Measurements from ENCODE around the gene CYP3A7. TPM values are rescaled to one million over a fixed set of nuclear protein-coding genes. Genes with fewer than 3 reads are reported as not detected.

The CYP3A7 gene
- total and polyA plus RNA-seq, 2 of the 13 experiments (the other 11 are each of a cell fraction or from before 2014, with no cell fraction given) = 5.8 to 6.4 TPM

DNA sequence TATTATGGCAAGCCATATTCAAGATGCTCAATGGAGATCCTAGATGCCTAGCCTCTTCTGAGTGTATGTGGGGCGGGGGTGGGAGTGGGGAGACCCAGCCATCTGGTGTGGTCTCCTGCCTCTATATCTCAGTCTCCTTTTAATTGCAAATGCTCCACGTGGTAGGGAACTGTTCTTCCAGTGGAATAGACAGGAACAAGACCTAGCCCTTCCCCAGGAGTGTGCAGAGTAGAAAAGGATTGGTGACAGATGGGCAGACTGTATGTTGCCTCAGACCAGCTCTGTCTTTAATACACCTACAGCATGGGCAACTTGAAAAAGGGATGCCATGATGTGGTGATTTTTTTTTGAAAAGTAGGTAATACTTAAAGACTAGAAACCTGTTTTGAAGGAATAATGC is 67.8 kb downstream of the CYP3A7 start:
- ATAC-seq = no peak
- no TSS peak for BruUV-seq (replicated peaks)
- Histone ChIP-seq H3K79me2 (ENCODE audit: insufficient read depth, low read length) (no peaks in the 10 kb centered on the region), H2AFZ (ENCODE audit: low read length) (no peak overlapping the region), H3K9me3 (ENCODE audit: low read length) (no peaks in the 10 kb centered on the region), H3K4me3 (replicated peaks in 1 of 3; ENCODE audit: insufficient read depth in 1 of 3, low read depth in 2 of 3, low read length in 3 of 3) (no peak overlapping the region), H3K4me2 (ENCODE audit: low read depth, low read length) (no peak overlapping the region), H3K27me3 (ENCODE audit: control insufficient read depth in 1 of 2, insufficient read depth in 2 of 2, low read length in 2 of 2) (no peaks in the 10 kb centered on the region), H4K20me1 (ENCODE audit: insufficient read depth, low read length) (no peaks in the 10 kb centered on the region), H3K36me3 (replicated peaks in 1 of 2; ENCODE audit: control insufficient read depth in 1 of 2, insufficient read depth in 2 of 2, low read length in 2 of 2) (peaks cover 0 to 1% of the 10 kb centered on the region in 2 experiments; a peak in 1 of 5 replicates), H3K4me1 (ENCODE audit: insufficient read depth, low read length) (no peaks in the 10 kb centered on the region), H3K27ac (ENCODE audit: extremely low read length, insufficient read depth, low read length) (no peak overlapping the region), H3K9ac (ENCODE audit: insufficient read depth, low read depth, low read length) (no peak overlapping the region)
- CTCF ChIA-PET (ENCODE audit: low intra/inter-chr PET ratio, low total read pairs) = no interaction called here
- POLR2A ChIA-PET = no interaction called here
- no peak for FAIRE-seq
- DNase-seq (ENCODE audit: low spot score) = no peak
- intact Hi-C loops (cut with micrococcal nuclease; ENCODE audit: unreplicated experiment) = no loop called here
- 79% methylated on average over 2 of the region's 2 CpGs for WGBS (ENCODE audit: low lambda C conversion rate)
- in situ Hi-C loops (cut with HindIII; ENCODE audit: extremely low pct_ligation_motif_present, low pct_unique_long_range_greater_than_20kb) = no loop called here
- no peak for TF ChIP-seq FOXJ3 (CRISPR knock-in tag; IDR thresholded peaks at IDR 0.05; ENCODE audit: borderline replicate concordance)

DNA sequence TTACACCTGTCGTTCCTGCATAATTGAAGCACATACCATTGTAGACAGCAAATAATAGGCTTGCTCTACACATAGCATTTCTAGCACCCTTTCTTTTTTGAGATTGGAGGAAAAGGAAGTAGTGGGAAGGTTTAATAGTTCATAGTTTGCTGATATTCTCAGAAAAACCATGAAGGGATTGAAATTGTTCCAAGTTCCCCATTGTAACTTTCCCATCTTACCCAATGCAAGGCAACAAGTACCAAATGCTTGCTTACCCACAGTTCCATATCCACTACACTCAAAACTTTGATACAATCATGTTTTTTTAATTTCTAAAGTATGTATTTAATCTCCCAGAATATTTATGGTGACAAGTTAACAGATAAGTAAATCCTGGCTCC is 69.0 kb downstream of the CYP3A7 start:
- no peak for DNase-seq (ENCODE audit: low spot score)
- 100% methylated on average over 1 of the region's 1 CpG for WGBS (ENCODE audit: low lambda C conversion rate)
- Histone ChIP-seq H3K27ac (ENCODE audit: extremely low read length, insufficient read depth, low read length) (no peak overlapping the region), H3K9me3 (ENCODE audit: low read length) (no peaks in the 10 kb centered on the region), H4K20me1 (ENCODE audit: insufficient read depth, low read length) (no peaks in the 10 kb centered on the region), H3K4me2 (ENCODE audit: low read depth, low read length) (no peak overlapping the region), H3K79me2 (ENCODE audit: insufficient read depth, low read length) (no peaks in the 10 kb centered on the region), H3K4me1 (ENCODE audit: insufficient read depth, low read length) (no peaks in the 10 kb centered on the region), H2AFZ (ENCODE audit: low read length) (no peak overlapping the region), H3K27me3 (ENCODE audit: control insufficient read depth in 1 of 2, insufficient read depth in 2 of 2, low read length in 2 of 2) (no peaks in the 10 kb centered on the region), H3K9ac (ENCODE audit: insufficient read depth, low read depth, low read length) (no peak overlapping the region), H3K36me3 (replicated peaks in 1 of 2; ENCODE audit: control insufficient read depth in 1 of 2, insufficient read depth in 2 of 2, low read length in 2 of 2) (peaks cover 0 to 1% of the 10 kb centered on the region in 2 experiments; a peak in 1 of 5 replicates), H3K4me3 (replicated peaks in 1 of 3; ENCODE audit: insufficient read depth in 1 of 3, low read depth in 2 of 3, low read length in 3 of 3) (no peak overlapping the region)
- intact Hi-C loops (cut with micrococcal nuclease; ENCODE audit: unreplicated experiment) (no loop called here), in situ Hi-C loops (cut with HindIII; ENCODE audit: extremely low pct_ligation_motif_present, low pct_unique_long_range_greater_than_20kb) (no loop called here)
- BruUV-seq (replicated peaks) = no TSS peak
- no peak for FAIRE-seq
- TF ChIP-seq, protein P1, sequence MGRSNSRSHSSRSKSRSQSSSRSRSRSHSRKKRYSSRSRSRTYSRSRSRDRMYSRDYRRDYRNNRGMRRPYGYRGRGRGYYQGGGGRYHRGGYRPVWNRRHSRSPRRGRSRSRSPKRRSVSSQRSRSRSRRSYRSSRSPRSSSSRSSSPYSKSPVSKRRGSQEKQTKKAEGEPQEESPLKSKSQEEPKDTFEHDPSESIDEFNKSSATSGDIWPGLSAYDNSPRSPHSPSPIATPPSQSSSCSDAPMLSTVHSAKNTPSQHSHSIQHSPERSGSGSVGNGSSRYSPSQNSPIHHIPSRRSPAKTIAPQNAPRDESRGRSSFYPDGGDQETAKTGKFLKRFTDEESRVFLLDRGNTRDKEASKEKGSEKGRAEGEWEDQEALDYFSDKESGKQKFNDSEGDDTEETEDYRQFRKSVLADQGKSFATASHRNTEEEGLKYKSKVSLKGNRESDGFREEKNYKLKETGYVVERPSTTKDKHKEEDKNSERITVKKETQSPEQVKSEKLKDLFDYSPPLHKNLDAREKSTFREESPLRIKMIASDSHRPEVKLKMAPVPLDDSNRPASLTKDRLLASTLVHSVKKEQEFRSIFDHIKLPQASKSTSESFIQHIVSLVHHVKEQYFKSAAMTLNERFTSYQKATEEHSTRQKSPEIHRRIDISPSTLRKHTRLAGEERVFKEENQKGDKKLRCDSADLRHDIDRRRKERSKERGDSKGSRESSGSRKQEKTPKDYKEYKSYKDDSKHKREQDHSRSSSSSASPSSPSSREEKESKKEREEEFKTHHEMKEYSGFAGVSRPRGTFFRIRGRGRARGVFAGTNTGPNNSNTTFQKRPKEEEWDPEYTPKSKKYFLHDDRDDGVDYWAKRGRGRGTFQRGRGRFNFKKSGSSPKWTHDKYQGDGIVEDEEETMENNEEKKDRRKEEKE (IDR thresholded peaks at IDR 0.05) = no peak
- no peak for TF ChIP-seq ZNF3 (CRISPR knock-in tag; IDR thresholded peaks at IDR 0.05)
- TF ChIP-seq ZNF138 (CRISPR knock-in tag; IDR thresholded peaks at IDR 0.05; ENCODE audit: low read depth) = no peak
- no peak for TF ChIP-seq ZNF761 (CRISPR knock-in tag; conservative IDR thresholded peaks at IDR 0.05)
- no peak for TF ChIP-seq ARHGAP35 (CRISPR knock-in tag; IDR thresholded peaks at IDR 0.05; ENCODE audit: borderline replicate concordance)
- no peak for ATAC-seq
- ChIA-PET POLR2A (no interaction called here), CTCF (ENCODE audit: low intra/inter-chr PET ratio, low total read pairs) (no interaction called here)
